ENCODE measurements around the gene ACAD9. TPM values are rescaled to one million over a fixed set of nuclear protein-coding genes. Genes with fewer than 3 reads are reported as not detected.

Gene ACAD9
- polyA plus RNA-seq, 3 donors = 21.9 to 27.7 (median 25.6) TPM

- H3K79me2 ChIP-seq (ENCODE audit: insufficient read depth, low read length) = peaks cover 71% of the 10 kb centered on the region
Measured at GRCh38 chr3:128884992-128885391, 5.6 kb downstream of the ACAD9 start.

DNA sequence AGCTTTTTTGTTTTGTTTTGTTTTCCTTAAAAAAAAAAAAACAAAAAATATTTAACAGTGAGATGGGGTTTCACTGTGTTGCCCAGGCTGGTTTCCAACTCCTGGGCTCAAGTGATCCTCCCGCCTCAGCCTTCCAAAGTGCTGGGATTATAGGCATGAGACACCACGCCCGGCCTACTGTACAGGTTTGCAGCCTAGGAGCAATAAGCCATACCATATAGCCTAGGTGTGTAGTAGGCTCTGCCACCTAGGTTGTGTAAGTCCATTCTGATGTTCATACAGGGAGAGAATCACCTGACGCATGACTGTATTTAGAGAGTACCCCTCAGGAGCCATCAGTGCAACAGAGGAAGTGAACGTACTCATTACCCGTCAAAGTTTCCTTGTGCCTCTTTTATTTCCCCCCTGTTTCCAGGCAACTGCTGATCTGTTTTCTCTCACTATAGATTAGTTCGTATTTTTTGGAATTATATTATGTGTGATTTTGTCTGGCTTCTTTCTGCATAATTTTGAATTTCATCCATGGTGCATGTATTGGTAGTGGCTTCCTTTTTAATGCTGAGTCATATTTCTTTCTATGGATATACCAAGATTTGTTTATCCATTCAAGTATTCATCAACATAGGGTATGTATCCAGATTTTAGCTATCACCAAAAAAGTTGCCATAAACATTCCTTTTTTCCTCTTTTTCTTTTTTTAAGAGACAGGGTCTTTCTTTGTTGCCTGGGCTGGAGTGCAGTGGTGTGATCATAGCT is 9.9 kb downstream of the ACAD9 start:
- H3K27ac Mint-ChIP-seq = no peak overlapping the region
- H3K9me3 Mint-ChIP-seq = no peaks in the 10 kb centered on the region
- H3K27me3 Mint-ChIP-seq (ENCODE audit: low read depth in 3 of 3) = no peaks in the 10 kb centered on the region
- Histone ChIP-seq H3K4me1 (ENCODE audit: control insufficient read depth in 1 of 2, insufficient read depth in 2 of 2, low read length in 2 of 2) (no peaks in the 10 kb centered on the region), H2AFZ (ENCODE audit: insufficient read depth, low read depth, low read length, poor library complexity, severe bottlenecking) (no peak overlapping the region), H3K27me3 (ENCODE audit: control insufficient read depth in 2 of 2, insufficient read depth in 2 of 2, low read length in 2 of 2) (no peaks in the 10 kb centered on the region), H3K36me3 (replicated peaks in 1 of 2; ENCODE audit: control insufficient read depth in 1 of 2, insufficient read depth in 2 of 2, low read length in 2 of 2) (peaks cover 38 to 75% of the 10 kb centered on the region in 2 donors), H3K79me2 (ENCODE audit: insufficient read depth, low read length) (peaks cover 29% of the 10 kb centered on the region), H3K4me3 (replicated peaks in 1 of 3; ENCODE audit: low read depth in 2 of 3, low read length in 3 of 3) (no peak overlapping the region), H4K20me1 (ENCODE audit: insufficient read depth, low read length) (no peaks in the 10 kb centered on the region), H3K27ac (ENCODE audit: low read depth in 1 of 2, low read length in 2 of 2) (no peak overlapping the region), H3K9ac (ENCODE audit: insufficient read depth, low read length, poor library complexity, severe bottlenecking) (no peak overlapping the region), H3K4me2 (replicated peaks; ENCODE audit: extremely low read depth, low read length, poor library complexity, severe bottlenecking) (no peak overlapping the region), H3K9me3 (replicated peaks in 1 of 2; ENCODE audit: control insufficient read depth in 1 of 2, insufficient read depth in 1 of 2, low read length in 2 of 2) (no peaks in the 10 kb centered on the region)
- 94% methylated on average over 3 of the region's 7 CpGs for WGBS (ENCODE audit: insufficient coverage)
- intact Hi-C loops (cut with micrococcal nuclease) = loop anchor here in 1 of 2 donors (10.0 kb wide), 1 partner anchor 375 kb away; no protein-coding TSS in a partner anchor
- H3K4me1 Mint-ChIP-seq = no peaks in the 10 kb centered on the region
- TF ChIP-seq, protein P1, sequence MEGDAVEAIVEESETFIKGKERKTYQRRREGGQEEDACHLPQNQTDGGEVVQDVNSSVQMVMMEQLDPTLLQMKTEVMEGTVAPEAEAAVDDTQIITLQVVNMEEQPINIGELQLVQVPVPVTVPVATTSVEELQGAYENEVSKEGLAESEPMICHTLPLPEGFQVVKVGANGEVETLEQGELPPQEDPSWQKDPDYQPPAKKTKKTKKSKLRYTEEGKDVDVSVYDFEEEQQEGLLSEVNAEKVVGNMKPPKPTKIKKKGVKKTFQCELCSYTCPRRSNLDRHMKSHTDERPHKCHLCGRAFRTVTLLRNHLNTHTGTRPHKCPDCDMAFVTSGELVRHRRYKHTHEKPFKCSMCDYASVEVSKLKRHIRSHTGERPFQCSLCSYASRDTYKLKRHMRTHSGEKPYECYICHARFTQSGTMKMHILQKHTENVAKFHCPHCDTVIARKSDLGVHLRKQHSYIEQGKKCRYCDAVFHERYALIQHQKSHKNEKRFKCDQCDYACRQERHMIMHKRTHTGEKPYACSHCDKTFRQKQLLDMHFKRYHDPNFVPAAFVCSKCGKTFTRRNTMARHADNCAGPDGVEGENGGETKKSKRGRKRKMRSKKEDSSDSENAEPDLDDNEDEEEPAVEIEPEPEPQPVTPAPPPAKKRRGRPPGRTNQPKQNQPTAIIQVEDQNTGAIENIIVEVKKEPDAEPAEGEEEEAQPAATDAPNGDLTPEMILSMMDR (IDR thresholded peaks at IDR 0.05) = no peak
- DNase-seq = no peak
- peaks cover 40 to 59% of the 10 kb centered on the region in 2 donors for H3K36me3 Mint-ChIP-seq
- no peak overlapping the region for H3K4me3 Mint-ChIP-seq

More at GRCh38 chr3:128884992-128885391, 5.6 kb downstream of the ACAD9 start:
- H3K4me2 ChIP-seq (replicated peaks; ENCODE audit: extremely low read depth, low read length, poor library complexity, severe bottlenecking) = no peak overlapping the region
- H3K9me3 ChIP-seq (replicated peaks in 1 of 2; ENCODE audit: control insufficient read depth in 1 of 2, insufficient read depth in 1 of 2, low read length in 2 of 2) = no peaks in the 10 kb centered on the region
- TF ChIP-seq, protein P1 (IDR thresholded peaks at IDR 0.05) = no peak
- Mint-ChIP-seq H3K36me3 (peaks cover 32 to 54% of the 10 kb centered on the region in 2 donors), H3K27ac (peak overlapping the region in 1 of 7 donors; percentile 73), H3K4me1 (peaks cover 24% of the 10 kb centered on the region), H3K27me3 (ENCODE audit: low read depth in 3 of 3) (no peaks in the 10 kb centered on the region), H3K9me3 (no peaks in the 10 kb centered on the region), H3K4me3 (no peak overlapping the region)
- H3K4me1 ChIP-seq (ENCODE audit: control insufficient read depth in 1 of 2, insufficient read depth in 2 of 2, low read length in 2 of 2) = peaks cover 4 to 8% of the 10 kb centered on the region in 2 donors
- no peak overlapping the region for H3K27ac ChIP-seq (ENCODE audit: low read depth in 1 of 2, low read length in 2 of 2)
- H3K4me3 ChIP-seq (replicated peaks in 1 of 3; ENCODE audit: low read depth in 2 of 3, low read length in 3 of 3) = no peak overlapping the region
- H3K36me3 ChIP-seq (replicated peaks in 1 of 2; ENCODE audit: control insufficient read depth in 1 of 2, insufficient read depth in 2 of 2, low read length in 2 of 2) = peaks cover 22 to 68% of the 10 kb centered on the region in 2 donors
- intact Hi-C loops (cut with micrococcal nuclease) = loop anchor here in 1 of 2 donors (10.0 kb wide), 1 partner anchor 380 kb away; no protein-coding TSS in a partner anchor
- no peak overlapping the region for H3K9ac ChIP-seq (ENCODE audit: insufficient read depth, low read length, poor library complexity, severe bottlenecking)
- 100% methylated on average over 1 of the region's 1 CpG for WGBS (ENCODE audit: insufficient coverage)
- H2AFZ ChIP-seq (ENCODE audit: insufficient read depth, low read depth, low read length, poor library complexity, severe bottlenecking) = no peak overlapping the region
- no peaks in the 10 kb centered on the region for H4K20me1 ChIP-seq (ENCODE audit: insufficient read depth, low read length)
- no peaks in the 10 kb centered on the region for H3K27me3 ChIP-seq (ENCODE audit: control insufficient read depth in 2 of 2, insufficient read depth in 2 of 2, low read length in 2 of 2)
- DNase-seq = no peak
